HG03354 (cell line): ENCODE results near the gene POFUT2.

ENCODE experiments used
- ATAC-seq: cut with Tn5 transposase; IDR thresholded peaks from one replicate; pipeline ENCODE4 v1.9.1; 2021; ENCODE audit warnings: mild to moderate bottlenecking; ENCODE audit not compliant: unreplicated experiment, poor library complexity, severe bottlenecking

Gene POFUT2

DNA sequence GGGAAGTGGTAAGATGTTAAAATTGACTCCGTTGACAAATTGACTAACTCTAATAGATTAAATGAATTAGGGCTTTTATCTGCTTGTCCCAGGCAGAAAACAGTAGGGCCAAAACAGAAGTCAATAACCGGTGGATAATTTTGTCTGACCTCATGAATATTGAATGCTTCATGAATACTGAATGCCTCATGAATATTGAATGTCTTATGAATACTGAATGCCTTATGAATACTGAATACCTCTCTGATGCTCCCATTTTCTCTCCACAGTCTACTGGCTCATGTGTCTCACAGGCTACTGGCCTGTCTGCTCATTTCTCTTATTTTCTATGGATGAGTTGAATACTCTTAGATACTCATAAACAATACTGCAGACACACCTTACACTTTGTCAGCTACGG lies 56.0 kb downstream of the POFUT2 start:
- no peak for ATAC-seq

GRCh38 chr21:45228656-45229240 lies 58.9 kb downstream of the POFUT2 start:
- no peak for ATAC-seq

DNA sequence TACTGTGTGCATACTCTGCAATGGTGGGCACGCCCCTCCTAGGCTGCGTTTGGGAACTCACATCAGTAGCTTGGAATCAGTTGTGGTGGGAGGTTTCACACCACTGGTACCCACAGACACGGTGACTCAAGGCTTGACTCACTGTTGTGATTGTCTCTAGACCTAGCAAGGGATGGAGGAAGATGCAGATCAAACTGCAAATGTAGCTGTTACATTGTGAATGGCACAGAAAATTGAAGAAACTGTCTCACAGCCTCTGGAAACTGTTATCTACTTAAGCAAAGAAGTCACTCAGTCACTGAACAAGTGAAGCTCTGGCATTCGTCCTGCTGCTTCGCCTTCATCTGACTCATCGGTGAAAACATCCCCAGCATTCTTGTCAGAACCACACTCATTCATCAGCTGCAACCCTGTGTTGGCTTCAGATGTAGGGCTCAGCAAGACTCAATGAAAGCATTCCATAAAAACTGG lies 59.5 kb downstream of the POFUT2 start:
- ATAC-seq = no peak

DNA sequence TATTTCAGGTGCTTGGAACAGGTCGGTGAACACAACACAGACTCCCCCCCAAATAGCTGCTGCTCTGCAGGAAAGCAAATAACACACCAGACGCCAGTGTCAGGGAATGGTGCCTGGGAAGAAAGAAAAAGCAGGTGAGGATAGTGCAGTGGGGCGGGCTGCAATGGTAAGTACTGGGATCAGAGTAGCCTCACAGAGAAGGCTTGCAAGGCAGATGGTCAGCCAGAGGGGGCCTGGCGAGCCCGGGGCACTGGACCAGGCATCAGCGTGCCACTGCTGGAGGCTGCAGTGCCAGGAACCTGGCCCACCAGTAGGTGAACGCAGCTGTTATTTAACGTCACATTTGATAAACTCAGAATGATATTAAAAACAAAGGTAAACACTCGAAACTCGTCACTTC lies 60.0 kb downstream of the POFUT2 start:
- no peak for ATAC-seq

DNA sequence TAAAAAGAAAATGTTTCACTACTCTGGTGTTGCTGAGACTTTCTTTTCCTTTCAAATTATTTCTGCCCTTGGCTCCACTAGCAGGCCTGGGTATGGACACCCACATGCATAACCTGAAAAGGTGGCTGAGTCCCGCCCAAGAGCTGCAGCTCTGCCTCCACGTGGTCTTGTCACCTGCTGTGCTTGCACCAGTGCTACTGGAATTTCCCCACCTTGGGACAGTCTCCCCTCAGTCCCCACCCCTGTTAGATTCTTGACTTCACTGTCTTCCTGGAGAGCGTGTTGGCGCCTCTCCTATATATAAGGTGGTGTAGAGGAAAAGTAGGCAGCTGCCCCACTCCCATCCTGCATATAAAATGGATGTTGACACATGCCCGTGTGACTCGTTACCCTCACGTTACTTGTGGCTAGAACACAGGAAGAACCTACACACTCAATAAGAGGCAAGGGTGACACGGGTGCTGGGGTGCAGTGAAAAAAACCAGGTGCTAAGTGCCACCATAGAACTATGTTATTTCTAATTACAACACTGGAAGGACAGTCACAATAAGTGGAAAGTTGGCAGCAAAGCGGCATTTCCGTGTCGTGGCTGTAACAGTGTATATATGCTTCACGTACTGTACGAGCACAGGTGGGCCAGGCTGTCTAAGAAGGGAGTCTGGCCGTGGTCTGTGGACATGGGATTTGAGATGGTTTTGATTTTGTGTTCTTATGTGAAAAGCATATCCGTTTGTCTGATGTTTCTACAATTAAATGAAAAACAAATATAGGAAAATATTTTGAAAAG lies 61.0 kb downstream of the POFUT2 start:
- no peak for ATAC-seq

DNA sequence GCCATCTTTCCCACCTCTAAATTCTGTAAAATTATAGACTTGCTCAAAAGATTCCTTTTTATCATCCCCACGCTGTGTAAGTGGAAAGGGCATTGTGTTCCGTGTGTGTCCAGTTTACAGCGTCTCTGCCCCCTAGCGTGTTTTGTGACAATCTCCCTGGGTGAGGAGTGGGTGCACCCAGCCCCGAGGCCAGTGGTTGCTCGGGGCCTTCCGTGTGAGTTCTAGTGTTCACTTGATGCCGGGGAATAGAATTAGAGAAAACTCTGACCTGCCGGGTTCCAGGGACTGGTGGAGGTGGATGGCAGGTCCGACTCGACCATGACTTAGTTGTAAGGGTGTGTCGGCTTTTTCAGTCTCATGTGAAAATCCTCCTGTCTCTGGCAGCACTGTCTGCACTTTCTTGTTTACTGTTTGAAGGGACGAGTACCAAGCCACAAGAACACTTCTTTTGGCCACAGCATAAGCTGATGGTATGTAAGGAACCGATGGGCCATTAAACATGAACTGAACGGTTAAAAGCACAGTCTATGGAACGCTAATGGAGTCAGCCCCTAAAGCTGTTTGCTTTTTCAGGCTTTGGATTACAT lies 61.9 kb downstream of the POFUT2 start:
- ATAC-seq = no peak

- no peak for ATAC-seq
Observed at GRCh38 chr21:45225041-45225740, 62.5 kb downstream of the POFUT2 start.

GRCh38 chr21:45224189-45224938 lies 63.3 kb downstream of the POFUT2 start:
- ATAC-seq = no peak

DNA sequence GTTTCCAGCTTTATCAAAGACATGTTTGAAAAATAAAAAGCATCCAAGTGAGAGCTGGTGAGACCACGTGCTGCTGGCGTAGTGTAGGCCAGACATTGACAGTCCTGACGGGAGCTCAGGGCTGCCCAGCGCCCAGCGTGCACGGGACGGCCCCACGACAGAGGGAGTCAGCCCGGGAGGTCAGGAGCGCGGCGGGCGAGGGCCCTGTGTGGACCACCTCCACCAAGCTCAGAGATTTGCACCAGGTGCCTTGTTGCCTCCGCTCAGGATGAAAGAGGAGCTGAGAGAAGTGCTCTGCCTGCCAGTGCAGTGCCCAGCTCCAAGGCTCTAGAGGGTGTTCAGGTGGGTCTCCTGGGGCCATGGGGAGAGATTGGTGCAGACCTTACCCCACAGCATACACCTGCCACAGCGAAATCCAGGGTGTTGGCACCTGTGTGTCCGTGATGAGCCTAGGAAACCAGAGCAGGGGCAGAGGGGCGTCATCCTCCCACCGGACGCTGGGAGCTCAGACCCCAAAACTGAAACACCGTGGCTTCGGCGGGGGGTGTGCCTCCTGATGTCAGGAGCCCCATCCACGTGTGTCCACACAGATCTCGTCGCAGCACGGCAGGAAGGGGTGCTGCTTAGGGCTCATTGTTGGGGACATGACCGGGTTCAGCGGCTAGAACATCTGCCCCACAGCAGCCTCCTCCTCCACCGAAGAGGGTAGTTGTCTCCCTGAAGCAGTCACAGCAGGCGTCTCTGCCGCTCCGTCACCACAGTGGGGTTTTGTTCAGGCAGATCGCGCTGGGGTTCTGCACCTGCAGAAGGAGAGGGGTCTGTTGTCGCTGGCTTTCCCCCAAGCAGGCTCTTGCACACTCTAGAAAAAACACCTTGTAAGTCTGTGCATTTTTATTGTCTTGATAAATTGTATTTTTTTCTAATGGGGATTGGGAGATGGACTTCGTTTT lies 64.2 kb downstream of the POFUT2 start:
- ATAC-seq = no peak

DNA sequence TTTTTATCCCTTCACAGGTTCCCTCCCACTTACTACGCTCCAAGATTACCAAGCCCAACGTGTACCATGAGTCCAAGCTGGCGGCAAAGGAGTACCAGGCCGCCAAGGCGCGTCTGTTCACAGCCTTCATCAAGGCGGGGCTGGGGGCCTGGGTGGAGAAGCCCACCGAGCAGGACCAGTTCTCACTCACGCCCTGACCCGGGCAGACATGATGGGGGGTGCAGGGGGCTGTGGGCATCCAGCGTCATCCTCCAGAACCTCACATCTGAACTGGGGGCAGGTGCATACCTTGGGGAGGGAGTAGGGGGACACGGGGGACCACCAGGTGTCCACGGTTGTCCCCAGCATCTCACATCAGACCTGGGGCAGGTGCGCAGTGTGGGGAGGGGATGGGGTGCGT lies 65.7 kb downstream of the POFUT2 start:
- ATAC-seq = no peak

DNA sequence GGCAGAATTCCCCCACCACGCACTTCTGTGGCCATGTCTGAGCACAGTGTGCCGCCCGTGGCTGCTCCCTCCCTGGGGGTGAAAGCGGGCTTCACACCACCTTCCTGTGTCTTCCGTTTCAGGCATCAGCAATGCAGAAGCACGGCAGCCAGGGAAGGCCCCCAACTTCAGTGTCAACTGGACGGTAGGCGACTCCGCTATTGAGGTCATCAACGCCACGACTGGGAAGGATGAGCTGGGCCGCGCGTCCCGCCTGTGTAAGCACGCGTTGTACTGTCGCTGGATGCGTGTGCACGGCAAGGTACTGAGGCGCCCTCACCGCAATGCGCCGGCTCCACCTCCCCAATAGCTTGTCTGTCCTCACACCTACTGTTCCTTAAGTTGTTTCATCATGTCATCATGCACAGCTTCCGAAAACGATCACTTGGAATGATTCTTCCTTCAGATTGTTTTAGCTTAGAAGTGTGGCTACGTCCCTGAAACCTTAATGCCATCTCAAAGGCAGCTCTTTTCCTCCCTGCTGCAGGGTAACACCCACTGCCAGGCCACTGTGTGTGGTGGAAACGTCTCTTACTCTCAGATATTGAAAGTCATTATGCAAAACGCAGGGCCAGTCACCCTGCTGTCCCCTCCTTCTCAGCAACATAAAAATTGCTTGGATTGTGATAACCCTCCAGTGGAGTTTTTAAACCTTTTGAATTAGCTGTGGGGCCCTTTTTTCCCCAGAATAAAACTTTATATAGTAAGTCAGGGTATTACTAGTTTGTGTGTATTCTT lies 66.8 kb downstream of the POFUT2 start:
- ATAC-seq = no peak

GRCh38 chr21:45220071-45220481 lies 67.6 kb downstream of the POFUT2 start:
- ATAC-seq = no peak

DNA sequence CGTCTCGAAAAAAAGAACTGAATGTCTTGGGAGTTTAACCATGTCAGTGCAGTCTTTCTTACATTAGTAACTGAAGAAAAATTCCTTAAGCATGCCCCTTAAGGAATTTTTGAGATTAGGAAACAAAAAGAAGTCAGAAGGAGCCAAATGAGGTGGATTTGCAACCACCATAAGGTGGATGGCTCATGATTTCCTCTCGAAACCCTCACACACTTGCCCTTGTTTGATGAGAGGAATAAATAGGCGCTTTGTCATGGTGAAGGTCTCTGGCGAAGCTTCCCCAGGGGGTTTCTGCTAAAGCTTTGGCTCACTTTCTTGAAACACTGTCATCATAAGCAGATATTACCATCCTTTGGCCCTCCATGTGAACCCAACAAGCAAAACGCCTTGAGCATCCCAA lies 68.2 kb downstream of the POFUT2 start:
- ATAC-seq = no peak

- ATAC-seq = no peak
Observed at GRCh38 chr21:45217010-45217409, 70.7 kb downstream of the POFUT2 start.

- ATAC-seq = no peak
Observed at GRCh38 chr21:45215213-45215612, 72.5 kb downstream of the POFUT2 start.
